SU-DHL-6 (cell line): ENCODE measurements around the gene CCDC136.

ENCODE experiments used
- H2AFZ ChIP-seq: fragments of 200-600 bp; sonication (generic); 2 replicates; pipeline ENCODE4 v1.6.1; 2014; ENCODE audit warnings: low read depth, mild to moderate bottlenecking, moderate library complexity, mixed read lengths, antibody characterized with exemption, low read length; ENCODE audit not compliant: severe bottlenecking
- H3F3A ChIP-seq: fragments of 200-600 bp; shearing (Covaris generic); 2 replicates; pipeline ENCODE4 v1.6.0; 2016; ENCODE audit warnings: antibody characterized with exemption, mild to moderate bottlenecking; ENCODE audit not compliant: insufficient read depth
- H3K27ac ChIP-seq: fragments of 200-600 bp; sonication (generic); 2 replicates; pipeline ENCODE4 v1.5.1; 2016; ENCODE audit warnings: low read depth, mild to moderate bottlenecking, low read length, moderate library complexity, mixed read lengths
- H3K27me3 ChIP-seq: fragments of 200-600 bp; sonication (generic), shearing (Covaris generic); 2 replicates; pipeline ENCODE4 v1.6.0; 2014; ENCODE audit warnings: mild to moderate bottlenecking, low read length
- H3K36me3 ChIP-seq: fragments of 200-600 bp; sonication (generic); 2 replicates; pipeline ENCODE4 v1.6.1; 2014; ENCODE audit warnings: mild to moderate bottlenecking, low read length, mixed read lengths
- H3K4me2 ChIP-seq: fragments of 300-600, 200-600 bp; shearing (Covaris generic), sonication (generic); 2 replicates; pipeline ENCODE4 v1.6.0; 2014; ENCODE audit warnings: low read length, low read depth, mild to moderate bottlenecking; ENCODE audit not compliant: poor library complexity, severe bottlenecking
- H3K4me3 ChIP-seq: fragments of 200-600 bp; sonication (generic); 2 replicates; pipeline ENCODE4 v1.5.1; 2014; ENCODE audit warnings: antibody characterized with exemption, low read length, mild to moderate bottlenecking, mixed read lengths; ENCODE audit not compliant: insufficient read depth, poor library complexity, severe bottlenecking
- H3K79me2 ChIP-seq: fragments of 200-600 bp; sonication (generic); 2 replicates; pipeline ENCODE4 v1.6.1; 2014; ENCODE audit warnings: mild to moderate bottlenecking, low read length, moderate library complexity; ENCODE audit not compliant: insufficient read depth
- H3K9ac ChIP-seq: fragments of 200-600 bp; sonication (generic); 2 replicates; pipeline ENCODE4 v1.7.0; 2014; ENCODE audit warnings: mild to moderate bottlenecking, low read length
- H3K9me2 ChIP-seq: fragments of 200-600 bp; sonication (generic); replicated peaks from 2 replicates; pipeline ENCODE4 v1.6.1; 2014; ENCODE audit warnings: low read length; ENCODE audit not compliant: insufficient read depth
- H3K9me3 ChIP-seq: fragments of 200-600 bp; sonication (generic); 2 replicates; pipeline ENCODE4 v1.6.1; 2014; ENCODE audit warnings: low read length, mixed read lengths; ENCODE audit not compliant: insufficient read depth
- H4K20me1 ChIP-seq: fragments of 200-600 bp; sonication (generic); 2 replicates; pipeline ENCODE4 v1.6.1; 2014; ENCODE audit warnings: low read depth, mild to moderate bottlenecking, antibody characterized with exemption, low read length, moderate library complexity, mixed read lengths
- EZH2phosphoT487 ChIP-seq: fragments of 200-600 bp; sonication (generic), shearing (Covaris generic); conservative IDR thresholded peaks from 2 replicates; pipeline ENCODE4 v1.6.1; 2018; ENCODE audit warnings: mild to moderate bottlenecking, antibody characterized with exemption, low read length, moderate library complexity, mixed read lengths
- TF ChIP-seq, protein P1 (sequence below): fragments of 200-600 bp; sonication (generic); IDR thresholded peaks from one replicate; pipeline ENCODE4 v1.5.1; 2017; ENCODE audit warnings: antibody characterized with exemption, mild to moderate bottlenecking, low read length, moderate library complexity; ENCODE audit not compliant: insufficient read depth, poor library complexity, severe bottlenecking

Gene CCDC136

DNA sequence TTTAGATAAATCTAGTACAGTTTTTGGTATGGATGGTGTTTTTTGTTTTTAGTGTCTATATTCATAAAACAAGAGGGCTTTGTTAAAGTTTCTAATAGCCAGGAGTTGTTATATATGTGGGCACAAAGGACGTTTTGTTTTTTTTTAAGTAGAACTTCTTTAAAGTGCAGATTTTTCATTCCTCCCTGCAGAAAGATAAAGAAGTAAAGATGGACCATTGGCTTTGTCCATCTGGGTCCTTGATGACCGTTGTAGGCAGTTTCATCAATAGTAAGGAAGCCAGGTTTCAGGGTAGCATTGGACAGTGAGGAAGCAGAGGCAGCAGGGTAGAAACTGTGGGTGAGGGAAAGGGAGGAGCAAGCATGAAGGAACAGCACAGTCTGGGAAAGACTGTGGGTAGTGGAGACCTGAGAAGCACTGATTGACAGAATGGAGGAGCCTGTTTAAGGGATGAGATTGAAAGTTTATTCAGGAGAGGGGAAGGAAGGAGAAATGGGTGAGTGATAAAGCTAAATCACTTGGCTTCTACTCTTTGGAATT is 47.3 kb upstream of the CCDC136 start:
- no peaks in the 10 kb centered on the region for H3K9me3 ChIP-seq
- no peak overlapping the region for H3K9ac ChIP-seq
- H3K27me3 ChIP-seq = no peaks in the 10 kb centered on the region
- TF ChIP-seq EZH2phosphoT487 = no peak
- TF ChIP-seq, protein P1, sequence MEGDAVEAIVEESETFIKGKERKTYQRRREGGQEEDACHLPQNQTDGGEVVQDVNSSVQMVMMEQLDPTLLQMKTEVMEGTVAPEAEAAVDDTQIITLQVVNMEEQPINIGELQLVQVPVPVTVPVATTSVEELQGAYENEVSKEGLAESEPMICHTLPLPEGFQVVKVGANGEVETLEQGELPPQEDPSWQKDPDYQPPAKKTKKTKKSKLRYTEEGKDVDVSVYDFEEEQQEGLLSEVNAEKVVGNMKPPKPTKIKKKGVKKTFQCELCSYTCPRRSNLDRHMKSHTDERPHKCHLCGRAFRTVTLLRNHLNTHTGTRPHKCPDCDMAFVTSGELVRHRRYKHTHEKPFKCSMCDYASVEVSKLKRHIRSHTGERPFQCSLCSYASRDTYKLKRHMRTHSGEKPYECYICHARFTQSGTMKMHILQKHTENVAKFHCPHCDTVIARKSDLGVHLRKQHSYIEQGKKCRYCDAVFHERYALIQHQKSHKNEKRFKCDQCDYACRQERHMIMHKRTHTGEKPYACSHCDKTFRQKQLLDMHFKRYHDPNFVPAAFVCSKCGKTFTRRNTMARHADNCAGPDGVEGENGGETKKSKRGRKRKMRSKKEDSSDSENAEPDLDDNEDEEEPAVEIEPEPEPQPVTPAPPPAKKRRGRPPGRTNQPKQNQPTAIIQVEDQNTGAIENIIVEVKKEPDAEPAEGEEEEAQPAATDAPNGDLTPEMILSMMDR = no peak
- no peaks in the 10 kb centered on the region for H3K9me2 ChIP-seq
- H3K4me3 ChIP-seq = no peak overlapping the region
- H3K27ac ChIP-seq = no peak overlapping the region
- no peaks in the 10 kb centered on the region for H3F3A ChIP-seq
- H2AFZ ChIP-seq = no peak overlapping the region
- H3K79me2 ChIP-seq = peaks cover 100% of the 10 kb centered on the region
- H4K20me1 ChIP-seq = peaks cover 15% of the 10 kb centered on the region; the same call in 1 of the 2 replicates
- H3K36me3 ChIP-seq = peaks cover 11% of the 10 kb centered on the region
- no peak overlapping the region for H3K4me2 ChIP-seq

DNA sequence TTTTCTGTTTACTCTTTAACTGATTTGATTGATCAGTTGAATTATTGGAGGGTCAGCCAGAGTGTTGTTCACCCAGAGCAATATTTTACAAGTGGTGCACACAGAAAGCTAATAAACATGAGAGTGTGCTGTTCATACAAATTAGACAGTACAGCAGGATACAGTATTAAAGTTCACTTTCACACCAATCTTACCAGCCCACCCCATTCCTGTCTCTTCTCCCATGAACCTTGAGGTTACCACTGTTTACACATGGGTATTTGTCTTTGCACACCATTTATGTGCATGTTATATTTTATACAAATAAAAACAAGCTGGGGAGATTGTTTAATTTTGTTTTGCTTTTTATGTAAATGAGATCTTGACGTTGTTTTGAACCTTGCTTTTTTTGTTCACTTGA is 46.1 kb upstream of the CCDC136 start:
- H3K27ac ChIP-seq = no peak overlapping the region
- no peaks in the 10 kb centered on the region for H3F3A ChIP-seq
- H3K79me2 ChIP-seq = peaks cover 88% of the 10 kb centered on the region
- peaks cover 15% of the 10 kb centered on the region; the same call in 1 of the 2 replicates for H4K20me1 ChIP-seq
- H3K27me3 ChIP-seq = no peaks in the 10 kb centered on the region
- no peak overlapping the region for H2AFZ ChIP-seq
- H3K9ac ChIP-seq = no peak overlapping the region
- no peak overlapping the region for H3K4me3 ChIP-seq
- TF ChIP-seq, protein P1 = no peak
- TF ChIP-seq EZH2phosphoT487 = no peak
- no peaks in the 10 kb centered on the region for H3K9me3 ChIP-seq
- peaks cover 20% of the 10 kb centered on the region for H3K36me3 ChIP-seq
- H3K9me2 ChIP-seq = no peaks in the 10 kb centered on the region
- no peak overlapping the region for H3K4me2 ChIP-seq

GRCh38 chr7:128747327-128748079 is 44.3 kb upstream of the CCDC136 start:
- Histone ChIP-seq H3K27ac (no peak overlapping the region), H3K4me2 (no peak overlapping the region), H3K79me2 (peaks cover 83% of the 10 kb centered on the region), H4K20me1 (peaks cover 12% of the 10 kb centered on the region; the same call in 1 of the 2 replicates), H3K9ac (no peak overlapping the region), H3K4me3 (no peak overlapping the region), H2AFZ (no peak overlapping the region), H3K36me3 (peaks cover 27% of the 10 kb centered on the region), H3K9me3 (no peaks in the 10 kb centered on the region), H3K27me3 (no peaks in the 10 kb centered on the region), H3F3A (no peaks in the 10 kb centered on the region), H3K9me2 (no peaks in the 10 kb centered on the region)
- no peak for TF ChIP-seq EZH2phosphoT487
- TF ChIP-seq, protein P1 = no peak
